HCT116 (cell line): ENCODE data around the gene KXD1. TPM values are rescaled to one million over a fixed set of nuclear protein-coding genes. Genes with fewer than 3 reads are reported as not detected.

Experiments
- ATAC-seq: fragments of 200-7000 bp; cut with Tn5 transposase; 2 replicates; pipeline ENCODE4 v1.9.1; 2020; ENCODE audit warnings: mild to moderate bottlenecking, moderate library complexity
- BruUV-seq: library from RNA; stranded (reverse); fragments of 400-500 nt; replicated peaks from 2 replicates; lab custom pipeline; 2021; lab: Mats Ljungman, UMichigan
- CTCF ChIA-PET: fragments of 300-600 bp; sonication (Branson Sonifier 250); formaldehyde crosslinking; loops from one replicate; lab custom pipeline; 2021; ENCODE audit warnings: antibody characterized with exemption; lab: Charles Lee
- POLR2A ChIA-PET: fragments of 300-600, 350-600 bp; sonication (Branson Sonifier 250); formaldehyde crosslinking; loops from one replicate; lab custom pipeline; 2021; ENCODE audit warnings: antibody characterized with exemption; lab: Charles Lee
- RAD21 ChIA-PET, 2 experiments: fragments of 300-600 bp; sonication (Branson Sonifier 250); formaldehyde crosslinking; loops; one replicate each; lab custom pipeline; 2023; ENCODE audit warnings: low total read pairs in 2 of 2; ENCODE audit not compliant: uncharacterized antibody in 2 of 2, unreplicated experiment in 2 of 2, low non-redundant PET in 1 of 2; lab: Charles Lee
- DNase-seq: peaks from one replicate; pipeline ENCODE4 v3.0.0-alpha.2; 2010; ENCODE audit warnings: low read depth, low spot score
- H2AFZ ChIP-seq: fragments of 200-600 bp; shearing (Covaris generic), sonication (generic); 2 replicates; pipeline ENCODE4 v1.6.1; 2017; ENCODE audit warnings: low read depth, mixed run types, mixed read lengths, antibody characterized with exemption, low read length; ENCODE audit not compliant: poor library complexity, severe bottlenecking
- H3K27ac ChIP-seq: 2 replicates; pipeline ENCODE4 v1.5.1; 2012; ENCODE audit warnings: low read depth, low read length
- H3K27me3 ChIP-seq: fragments of 200-600 bp; sonication (generic); 2 replicates; pipeline ENCODE4 v1.6.1; 2016; ENCODE audit warnings: mixed run types, low read length, mixed read lengths; ENCODE audit not compliant: insufficient read depth
- H3K36me3 ChIP-seq, 2 experiments: fragments of 200-500 bp in 1 of 2; fragments of 200-600 bp in 1 of 2; sonication (Bioruptor generic) in 1 of 2; sonication (generic) in 1 of 2; 2 replicates each; pipeline versions ENCODE4 v1.5.1 to v1.6.1; 2014 to 2016; ENCODE audit warnings: low read length in 2 of 2, inconsistent platforms in 1 of 2, mixed read lengths in 1 of 2, mixed run types in 1 of 2; ENCODE audit not compliant: insufficient read depth in 2 of 2, control insufficient read depth in 1 of 2
- H3K4me1 ChIP-seq, 2 experiments: fragments of 200-600 bp in 1 of 2; sonication (generic) in 1 of 2; 2 replicates each; pipeline versions ENCODE4 v1.5.1 to v1.6.1; 2012 to 2017; ENCODE audit warnings: low read length in 2 of 2, inconsistent platforms in 1 of 2, mild to moderate bottlenecking in 1 of 2, mixed read lengths in 1 of 2, mixed run types in 1 of 2, moderate library complexity in 1 of 2; ENCODE audit not compliant: insufficient read depth in 2 of 2, control insufficient read depth in 1 of 2
- H3K4me2 ChIP-seq: fragments of 200-600 bp; sonication (generic); 2 replicates; pipeline ENCODE4 v1.6.1; 2017; ENCODE audit warnings: mixed run types, low read length, mixed read lengths
- H3K4me3 ChIP-seq, 2 experiments: fragments of 200-600 bp in 1 of 2; sonication (generic) in 1 of 2; replicated peaks in 1 of 2; 2 replicates each; pipeline ENCODE4 v1.5.1; 2011 to 2016; ENCODE audit warnings: low read length in 2 of 2, control low read depth in 1 of 2, low read depth in 1 of 2, mild to moderate bottlenecking in 1 of 2, mixed read lengths in 1 of 2, mixed run types in 1 of 2
- H3K79me2 ChIP-seq: fragments of 200-600 bp; sonication (generic); 2 replicates; pipeline ENCODE4 v1.6.1; 2017; ENCODE audit warnings: mild to moderate bottlenecking, mixed run types, low read length, moderate library complexity, mixed read lengths; ENCODE audit not compliant: insufficient read depth
- H3K9ac ChIP-seq: fragments of 200-600 bp; sonication (generic); 2 replicates; pipeline ENCODE4 v1.6.1; 2016; ENCODE audit warnings: low read length, mixed read lengths
- H3K9me2 ChIP-seq: fragments of 200-600 bp; sonication (generic), shearing (Covaris generic); 2 replicates; pipeline ENCODE4 v1.6.1; 2017; ENCODE audit warnings: mixed run types, mild to moderate bottlenecking, moderate library complexity; ENCODE audit not compliant: insufficient read depth
- H3K9me3 ChIP-seq, 2 experiments: fragments of 200-500 bp in 1 of 2; fragments of 200-600 bp in 1 of 2; sonication (Bioruptor generic) in 1 of 2; sonication (generic) in 1 of 2; 2 replicates each; pipeline ENCODE4 v1.6.1; 2014 to 2017; ENCODE audit warnings: low read length in 2 of 2, mixed read lengths in 2 of 2, inconsistent platforms in 1 of 2, low read depth in 1 of 2, mild to moderate bottlenecking in 1 of 2, mixed run types in 1 of 2, moderate library complexity in 1 of 2; ENCODE audit not compliant: control insufficient read depth in 1 of 2, insufficient read depth in 1 of 2
- H4K20me1 ChIP-seq: fragments of 200-600 bp; sonication (generic), shearing (Covaris generic); 2 replicates; pipeline ENCODE4 v1.6.1; 2017; ENCODE audit warnings: mixed run types, mild to moderate bottlenecking, moderate library complexity; ENCODE audit not compliant: insufficient read depth
- CEBPB ChIP-seq: IDR thresholded peaks from 2 replicates; pipeline ENCODE4 v1.6.1; 2012; ENCODE audit warnings: low read depth
- EGR1 ChIP-seq: IDR thresholded peaks from 2 replicates; pipeline ENCODE4 v1.6.1; 2012; ENCODE audit warnings: low read depth
- ELF1 ChIP-seq: IDR thresholded peaks from 2 replicates; pipeline ENCODE4 v1.6.1; 2012; ENCODE audit warnings: low read depth, borderline replicate concordance
- EZH2 ChIP-seq: fragments of 200-600 bp; sonication (generic); IDR thresholded peaks from 2 replicates; pipeline ENCODE4 v1.6.1; 2017; ENCODE audit warnings: antibody characterized with exemption, mixed run types
- EZH2phosphoT487 ChIP-seq: fragments of 200-600 bp; IDR thresholded peaks from 2 replicates; pipeline ENCODE4 v1.6.1; 2018; ENCODE audit warnings: antibody characterized with exemption, borderline replicate concordance
- FOSL1 ChIP-seq: IDR thresholded peaks from 2 replicates; pipeline ENCODE4 v1.6.1; 2012; ENCODE audit warnings: low read depth
- POLR2A ChIP-seq: IDR thresholded peaks from 2 replicates; pipeline ENCODE4 v1.7.0; 2011; ENCODE audit warnings: borderline replicate concordance; ENCODE audit not compliant: insufficient read depth, insufficient read length; ENCODE audit errors: extremely low read depth
- POLR2AphosphoS5 ChIP-seq: IDR thresholded peaks from 2 replicates; pipeline ENCODE4 v1.6.1; 2011; ENCODE audit warnings: mild to moderate bottlenecking, low read depth, low read length, moderate library complexity
- RAD21 ChIP-seq: IDR thresholded peaks from 2 replicates; pipeline ENCODE4 v1.6.1; 2012; ENCODE audit warnings: low read depth, mild to moderate bottlenecking
- REST ChIP-seq: IDR thresholded peaks from 2 replicates; pipeline ENCODE4 v1.6.1; 2012; ENCODE audit warnings: low read depth
- SIN3A ChIP-seq: IDR thresholded peaks from 2 replicates; pipeline ENCODE4 v1.6.1; 2012; ENCODE audit warnings: low read depth
- SP1 ChIP-seq: IDR thresholded peaks from 2 replicates; pipeline ENCODE4 v1.6.1; 2012; ENCODE audit warnings: low read depth
- SRF ChIP-seq: IDR thresholded peaks from 2 replicates; pipeline ENCODE4 v1.6.1; 2012; ENCODE audit warnings: low read depth
- TCF7L2 ChIP-seq: IDR thresholded peaks from 2 replicates; pipeline ENCODE4 v1.7.0; 2011; ENCODE audit warnings: borderline replicate concordance, inconsistent platforms; ENCODE audit not compliant: insufficient read depth, insufficient read length; ENCODE audit errors: extremely low read depth
- ZFX ChIP-seq: fragments of 450-650 bp; IDR thresholded peaks from 2 replicates; pipeline ENCODE4 v1.6.1; 2017
- intact Hi-C: fragments of 100-400 bp; cut with micrococcal nuclease; formaldehyde crosslinking; loops from 2 replicates; pipeline ENCODE4 v1.10.0; 2022
- total RNA-seq: library from RNA; stranded (reverse); gene quantifications from one replicate; pipeline ENCODE4 v1.2.1, GENCODE V29; 2021; ENCODE audit not compliant: unreplicated experiment

Gene KXD1
- total RNA-seq, 1 experiment from 2014 or later = 139 TPM

- peaks cover 11% of the 10 kb centered on the region; the same call in 1 of the 2 replicates for H3K27me3 ChIP-seq
- CTCF ChIA-PET = no interaction called here
Observed at GRCh38 chr19:18605196-18605545, 47.5 kb downstream of the KXD1 start.

More at GRCh38 chr19:18605196-18605545, 47.5 kb downstream of the KXD1 start:
- H3K79me2 ChIP-seq = no peaks in the 10 kb centered on the region
- H3K4me2 ChIP-seq = no peak overlapping the region
- H4K20me1 ChIP-seq = no peaks in the 10 kb centered on the region
- H3K9me2 ChIP-seq = no peaks in the 10 kb centered on the region
- intact Hi-C loops = no loop called here
- no peak overlapping the region for H3K4me3 ChIP-seq
- RAD21 ChIA-PET = no interaction called here
- POLR2A ChIA-PET = no interaction called here
- no peak overlapping the region for H2AFZ ChIP-seq
- no peak overlapping the region for H3K9ac ChIP-seq
- BruUV-seq = no TSS peak
- DNase-seq = no peak
- no peaks in the 10 kb centered on the region for H3K9me3 ChIP-seq
- TF ChIP-seq ZFX (no peak), REST (no peak), SRF (no peak), SIN3A (no peak), EZH2phosphoT487 (no peak), RAD21 (no peak), EZH2 (no peak), FOSL1 (no peak), CEBPB (no peak), TCF7L2 (no peak), ELF1 (no peak), SP1 (no peak), POLR2AphosphoS5 (no peak), POLR2A (no peak), EGR1 (no peak)
- TF ChIP-seq, all 23 proteins: peak for 0
- ATAC-seq = no peak
- peaks cover 19 to 21% of the 10 kb centered on the region in 2 experiments for H3K4me1 ChIP-seq
- no peaks in the 10 kb centered on the region for H3K36me3 ChIP-seq
- no peak overlapping the region for H3K27ac ChIP-seq
